GM18507 (cell line): ENCODE data around the gene WIPF2.
"Not testable (repeated sequence)": the region's sequence is repeated elsewhere in the genome, so short reads cannot be mapped to it uniquely, and the experiment has no call there.

Source experiments
- DNase-seq: peaks from one replicate; pipeline ENCODE4 v3.0.0; 2011; ENCODE audit warnings: low read depth; ENCODE audit not compliant: insufficient read length; ENCODE audit errors: extremely low spot score
- FAIRE-seq: peaks from 2 replicates; lab custom pipeline; 2011; peaks lifted over from hg19 to GRCh38; lab: Jason Lieb, UNC

WIPF2 gene

DNA sequence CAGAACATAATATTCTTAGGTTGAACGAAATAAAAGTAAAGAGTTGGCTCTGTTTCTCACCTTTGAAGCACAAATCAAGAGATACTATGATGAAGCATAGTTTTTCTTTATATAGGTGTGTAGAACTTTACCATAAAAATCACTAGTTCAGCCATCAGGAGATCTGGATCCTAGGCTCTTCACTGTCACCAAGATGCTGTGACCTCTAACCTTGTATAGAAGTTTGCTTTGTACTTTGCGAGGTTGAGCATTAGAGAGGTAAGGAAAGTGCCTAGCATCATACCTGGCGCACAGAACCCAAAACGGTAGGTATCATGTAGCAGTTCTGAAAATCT lies 68.0 kb downstream of the WIPF2 start:
- FAIRE-seq: no peak
- no peak for DNase-seq

DNA sequence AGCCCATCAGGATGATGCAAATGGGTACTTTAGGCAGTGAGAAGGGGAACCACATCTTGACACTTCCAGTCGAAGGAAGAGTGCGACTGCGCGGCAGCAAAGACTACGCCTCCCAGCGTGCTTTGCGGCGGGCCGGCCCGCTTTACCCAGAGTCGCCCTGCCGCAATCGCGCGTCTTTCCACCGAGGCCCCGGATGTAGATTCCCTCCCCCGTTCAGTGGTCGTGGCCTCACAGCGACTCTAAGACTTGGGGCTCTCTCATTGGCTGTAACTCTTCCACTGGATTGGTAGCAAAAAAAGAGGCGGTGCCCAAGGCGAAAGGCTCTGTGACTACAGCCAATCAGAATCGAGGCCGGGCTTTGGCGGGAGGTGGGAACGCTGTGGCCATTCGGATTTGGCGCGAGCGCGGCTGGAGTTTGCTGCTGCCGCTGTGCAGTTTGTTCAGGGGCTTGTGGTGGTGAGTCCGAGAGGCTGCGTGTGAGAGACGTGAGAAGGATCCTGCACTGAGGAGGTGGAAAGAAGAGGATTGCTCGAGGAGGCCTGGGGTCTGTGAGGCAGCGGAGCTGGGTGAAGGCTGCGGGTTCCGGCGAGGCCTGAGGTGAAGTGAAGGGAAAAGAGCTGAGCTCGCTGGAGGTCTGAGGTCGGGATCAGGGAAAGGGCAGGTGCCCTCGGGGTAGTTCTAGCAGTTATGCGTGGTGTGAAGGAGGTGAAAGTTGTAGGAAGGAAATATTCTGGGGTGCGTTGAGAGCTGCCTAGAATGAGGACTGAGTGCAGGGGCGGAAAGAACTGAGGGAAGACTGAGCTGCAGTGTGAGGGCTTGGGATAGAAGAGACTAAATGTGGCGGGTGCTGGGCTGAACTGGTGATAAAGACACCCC lies 68.6 kb downstream of the WIPF2 start, which contains the start of gene CDC6:
TSS of gene CDC6 (plus strand) at position 386 of the 876 bp plus-strand sequence. CDS start 1,542 bp downstream, outside the sequence.
- peak; percentile 97 for FAIRE-seq
- DNase-seq: peak; percentile 90

DNA sequence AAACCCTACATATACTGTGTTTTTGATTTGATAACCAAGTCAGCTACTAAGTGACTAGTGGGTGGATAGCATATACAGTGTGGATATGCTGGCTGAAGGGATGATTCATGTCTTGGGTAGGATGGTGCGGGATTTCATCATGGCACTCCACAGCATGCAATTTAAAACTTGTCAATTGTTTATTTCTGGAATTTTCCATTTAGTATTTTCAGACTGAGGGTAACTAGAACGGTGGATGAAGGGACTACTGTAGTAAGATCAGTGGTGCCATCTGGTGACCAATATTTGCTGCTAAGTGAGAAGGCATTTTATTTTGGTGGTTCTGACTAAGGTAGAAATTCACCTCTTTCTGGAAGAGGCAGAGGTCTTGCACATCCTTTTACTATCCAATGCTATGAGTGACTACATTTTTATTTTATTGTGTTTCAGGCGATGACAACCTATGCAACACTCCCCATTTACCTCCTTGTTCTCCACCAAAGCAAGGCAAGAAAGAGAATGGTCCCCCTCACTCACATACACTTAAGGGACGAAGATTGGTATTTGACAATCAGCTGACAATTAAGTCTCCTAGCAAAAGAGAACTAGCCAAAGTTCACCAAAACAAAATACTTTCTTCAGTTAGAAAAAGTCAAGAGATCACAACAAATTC lies 71.7 kb downstream of the WIPF2 start:
- DNase-seq (no peak), FAIRE-seq (peak; percentile 44)

DNA sequence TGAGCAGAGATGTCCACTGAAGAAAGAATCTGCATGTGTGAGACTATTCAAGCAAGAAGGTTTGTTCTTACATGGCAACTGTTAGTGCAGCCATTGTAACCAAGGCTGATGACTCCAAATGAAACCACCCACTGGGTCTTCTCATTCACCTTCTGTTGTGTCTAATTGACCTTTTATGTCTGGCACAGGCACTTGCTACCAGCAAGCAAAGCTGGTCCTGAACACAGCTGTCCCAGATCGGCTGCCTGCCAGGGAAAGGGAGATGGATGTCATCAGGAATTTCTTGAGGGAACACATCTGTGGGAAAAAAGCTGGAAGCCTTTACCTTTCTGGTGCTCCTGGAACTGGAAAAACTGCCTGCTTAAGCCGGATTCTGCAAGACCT lies 72.2 kb downstream of the WIPF2 start:
- FAIRE-seq: no peak
- DNase-seq: no peak

DNA sequence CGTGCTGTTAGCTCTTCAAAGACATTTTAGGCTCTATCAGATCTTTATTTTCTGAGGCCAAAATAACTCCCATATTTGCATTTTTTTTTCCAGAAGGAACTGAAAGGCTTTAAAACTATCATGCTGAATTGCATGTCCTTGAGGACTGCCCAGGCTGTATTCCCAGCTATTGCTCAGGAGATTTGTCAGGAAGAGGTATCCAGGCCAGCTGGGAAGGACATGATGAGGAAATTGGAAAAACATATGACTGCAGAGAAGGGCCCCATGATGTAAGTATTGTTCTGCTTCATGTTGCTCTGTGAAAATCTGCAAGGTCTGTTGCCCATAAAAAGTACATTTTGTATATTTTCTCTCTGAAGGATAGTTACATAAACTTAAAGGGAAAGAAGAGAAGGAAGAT lies 74.3 kb downstream of the WIPF2 start:
- DNase-seq (no peak), FAIRE-seq (no peak)

DNA sequence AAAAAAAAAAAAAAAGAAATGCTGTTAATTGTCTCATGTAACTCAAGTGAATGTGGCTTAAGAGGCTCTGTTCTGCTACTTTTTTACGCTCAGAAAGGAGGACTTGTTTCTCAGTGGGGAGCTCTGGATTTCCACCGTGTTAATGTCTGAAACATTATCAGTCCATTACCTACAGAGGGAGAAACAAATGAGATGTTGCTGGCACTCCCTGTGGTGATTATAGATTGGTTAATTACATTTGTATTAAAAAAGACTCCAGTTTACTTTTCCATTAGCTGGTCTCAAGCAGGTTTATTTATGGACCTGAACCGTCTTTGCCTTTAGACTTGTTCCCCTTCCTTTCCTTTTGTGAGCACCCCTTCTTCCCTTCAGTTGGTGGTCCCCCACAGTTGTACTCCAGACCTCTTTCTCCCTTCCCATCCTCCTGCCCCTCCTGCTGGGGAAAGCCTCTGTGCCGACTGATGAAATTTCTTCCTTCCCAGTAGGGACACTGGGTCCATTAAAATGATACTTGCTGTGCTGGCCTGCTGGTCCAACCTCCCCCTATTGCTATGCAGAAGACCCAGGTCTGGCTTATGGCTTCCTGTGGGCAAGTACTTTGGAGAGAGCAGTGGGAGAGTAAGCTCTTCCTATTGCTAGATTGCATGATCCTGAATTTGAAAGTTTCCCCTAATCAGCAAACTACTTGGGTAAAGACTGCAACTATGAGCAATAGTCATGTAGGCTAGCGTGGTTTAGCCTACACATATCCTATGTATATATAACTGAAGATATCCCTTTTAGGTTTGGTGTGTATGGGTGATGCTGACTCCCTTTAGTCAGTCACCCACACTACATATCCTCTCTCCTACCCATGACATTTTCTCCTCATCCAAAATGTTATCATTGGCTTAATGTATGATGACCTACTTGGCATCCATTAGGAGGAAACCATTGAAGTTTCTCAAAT lies 76.7 kb downstream of the WIPF2 start:
- FAIRE-seq (no peak), DNase-seq (no peak)

DNA sequence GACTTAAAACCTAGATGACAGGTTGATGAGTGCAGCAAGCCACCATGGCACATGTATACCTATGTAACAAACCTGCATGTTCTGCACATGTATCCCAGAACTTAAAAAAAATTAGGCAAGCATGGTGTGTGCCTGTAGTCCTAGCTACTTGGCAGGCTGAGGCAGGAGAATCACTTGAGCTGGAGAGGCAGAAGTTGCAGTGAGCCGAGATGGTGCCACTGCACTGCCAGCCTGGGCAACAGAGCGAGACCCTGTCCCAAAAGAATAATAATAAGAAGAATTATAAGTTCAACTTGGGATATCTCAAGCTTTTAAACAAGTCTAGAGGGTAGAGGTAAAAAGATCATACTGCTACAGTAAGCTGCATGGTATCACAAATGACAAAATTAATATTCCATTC lies 78.4 kb downstream of the WIPF2 start:
- no peak for DNase-seq
- no peak for FAIRE-seq

DNA sequence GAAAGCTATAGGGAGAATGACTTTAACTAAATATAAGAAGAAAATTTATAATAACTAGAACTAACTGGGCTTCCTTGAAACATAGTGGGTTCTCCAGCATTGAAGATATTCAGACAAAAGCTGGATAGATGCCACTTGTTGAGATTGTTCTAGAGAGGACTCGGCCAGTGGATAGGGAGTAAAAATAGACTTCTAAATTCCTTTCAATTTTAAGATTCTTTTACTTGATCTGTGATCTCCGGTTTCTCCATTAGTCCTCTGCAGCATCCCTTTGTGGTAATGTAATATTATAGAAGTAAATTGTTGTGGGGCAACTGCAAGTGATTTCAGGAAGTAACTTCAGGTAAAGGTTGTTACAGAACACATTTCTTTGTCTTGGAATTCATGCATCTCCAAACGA lies 79.6 kb downstream of the WIPF2 start:
- FAIRE-seq: no peak
- DNase-seq: no peak

DNA sequence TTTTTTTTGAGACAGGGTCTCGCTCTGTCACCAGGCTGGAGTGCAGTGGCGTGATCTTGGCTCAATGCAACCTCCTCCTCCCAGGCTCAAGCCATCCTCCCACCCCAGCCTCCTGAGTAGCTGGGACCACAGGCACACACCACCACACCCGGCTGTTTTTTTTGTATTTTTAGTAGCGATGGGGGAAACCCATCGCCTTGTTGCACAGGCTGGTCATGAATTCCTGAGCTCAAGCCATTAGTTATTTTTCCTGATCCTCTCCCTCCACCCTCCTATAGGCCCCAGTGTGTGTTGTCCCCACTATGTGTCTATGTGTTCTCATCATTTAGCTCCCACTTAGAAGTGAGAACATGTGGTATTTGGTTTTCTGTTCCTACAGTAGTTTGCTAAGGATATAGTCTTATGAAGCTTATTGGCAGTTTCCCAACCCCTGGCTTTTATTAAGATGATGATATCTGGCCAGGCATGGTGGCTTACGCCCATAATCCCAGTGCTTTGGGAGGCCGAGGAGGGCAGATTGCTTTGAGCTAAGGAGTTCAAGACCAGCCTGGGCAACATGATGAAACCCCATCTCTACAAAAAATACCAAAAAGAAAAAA lies 80.2 kb downstream of the WIPF2 start:
- DNase-seq, FAIRE-seq: not testable (repeated sequence)

DNA sequence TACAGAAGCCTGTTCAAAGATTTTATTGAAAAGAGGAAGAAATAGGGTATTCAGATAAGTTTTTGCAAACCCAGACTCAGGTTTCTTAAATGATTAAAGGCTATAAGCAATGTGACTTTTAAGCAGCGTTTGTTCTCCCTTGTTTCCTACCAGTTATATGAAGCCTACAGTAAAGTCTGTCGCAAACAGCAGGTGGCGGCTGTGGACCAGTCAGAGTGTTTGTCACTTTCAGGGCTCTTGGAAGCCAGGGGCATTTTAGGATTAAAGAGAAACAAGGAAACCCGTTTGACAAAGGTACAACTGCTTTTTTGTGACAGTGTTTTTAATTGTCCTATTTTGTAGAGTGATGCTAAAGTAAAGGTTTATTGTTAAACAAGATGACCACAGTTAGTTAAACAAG lies 82.2 kb downstream of the WIPF2 start:
- FAIRE-seq: no peak
- no peak for DNase-seq

DNA sequence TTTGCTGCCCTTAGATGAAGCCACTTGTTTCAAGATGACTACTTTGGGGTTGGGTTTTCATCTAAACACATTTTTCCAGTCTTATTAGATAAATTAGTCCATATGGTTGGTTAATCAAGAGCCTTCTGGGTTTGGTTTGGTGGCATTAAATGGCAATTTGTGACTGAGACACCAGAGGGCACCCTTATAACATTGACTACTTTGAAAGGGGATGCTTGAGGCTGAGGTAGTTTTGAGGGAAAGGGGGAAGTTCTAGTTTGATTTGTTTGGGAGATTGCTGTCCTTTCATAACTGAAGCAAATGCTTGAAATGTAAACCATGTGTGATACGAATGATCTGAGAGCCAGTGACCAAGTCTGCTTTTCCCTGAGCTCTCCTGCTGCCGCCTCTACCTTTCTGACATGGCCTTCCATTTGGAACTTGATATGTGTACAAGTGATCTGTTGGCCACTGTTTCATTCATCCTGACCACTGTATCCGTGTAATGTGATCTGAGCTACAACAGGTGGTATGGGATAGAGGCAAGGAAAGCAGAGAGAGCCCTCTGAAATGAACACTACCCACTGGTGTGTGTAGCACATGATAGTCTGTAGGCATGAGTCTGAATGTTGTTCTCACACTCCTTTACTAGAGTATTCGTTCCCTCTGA lies 84.0 kb downstream of the WIPF2 start:
- FAIRE-seq (peak; percentile 75), DNase-seq (no peak)

DNA sequence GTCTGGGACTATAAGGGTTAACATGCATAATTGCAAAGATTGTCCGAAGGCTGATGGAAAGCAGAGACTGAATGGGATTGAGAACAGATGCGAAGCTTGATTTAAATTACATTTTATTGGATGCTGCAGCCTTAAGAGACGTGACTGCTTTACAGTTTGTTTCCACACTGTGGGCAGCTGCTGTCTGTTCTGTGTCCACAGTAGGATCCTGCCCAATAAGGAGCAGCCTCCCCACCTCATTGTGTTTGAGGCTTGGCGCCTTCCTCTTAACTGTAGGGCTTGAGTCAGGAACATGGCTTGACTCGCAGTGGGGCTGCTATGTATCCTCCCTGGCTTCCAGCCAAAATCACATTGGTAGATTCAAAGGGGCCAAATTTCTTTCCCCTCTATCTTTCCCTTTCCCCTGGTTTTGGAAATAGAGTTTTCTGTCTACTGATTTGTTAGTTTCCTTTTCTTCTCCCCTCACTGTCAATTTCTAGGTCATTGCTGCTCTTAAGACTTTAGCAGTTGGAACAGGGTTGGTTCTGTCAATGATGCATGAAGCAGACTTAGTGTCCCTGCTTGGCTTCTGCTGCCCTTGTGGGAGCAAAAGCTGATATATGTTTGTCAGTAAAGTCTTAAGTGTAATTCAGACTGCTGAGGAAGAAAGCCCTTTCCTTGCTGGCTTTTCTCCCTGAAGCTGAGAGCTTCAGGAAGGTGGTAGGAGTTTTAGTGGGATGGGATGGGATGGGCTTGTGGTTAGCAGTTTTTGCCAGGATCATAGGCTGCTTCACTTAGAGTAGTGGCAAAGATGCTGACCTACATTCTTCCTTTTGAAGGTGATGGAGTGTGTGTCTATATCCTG lies 84.8 kb downstream of the WIPF2 start:
- no peak for FAIRE-seq
- no peak for DNase-seq

DNA sequence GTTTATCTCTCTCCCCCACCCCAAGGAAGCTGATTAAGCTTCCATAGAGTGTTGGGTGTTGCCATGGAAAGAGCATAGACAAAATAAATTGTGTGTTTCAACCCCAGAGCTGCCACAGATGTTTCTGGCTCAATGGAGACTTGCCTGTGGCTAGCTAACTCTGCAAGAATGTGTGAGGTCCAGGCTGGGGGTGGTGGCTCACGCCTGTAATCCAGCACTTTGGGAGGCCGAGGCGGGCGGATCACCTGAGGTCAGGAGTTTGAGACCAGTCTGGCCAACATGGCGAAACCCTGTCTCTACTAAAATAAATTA lies 85.4 kb downstream of the WIPF2 start:
- DNase-seq, FAIRE-seq: not testable (repeated sequence)

DNA sequence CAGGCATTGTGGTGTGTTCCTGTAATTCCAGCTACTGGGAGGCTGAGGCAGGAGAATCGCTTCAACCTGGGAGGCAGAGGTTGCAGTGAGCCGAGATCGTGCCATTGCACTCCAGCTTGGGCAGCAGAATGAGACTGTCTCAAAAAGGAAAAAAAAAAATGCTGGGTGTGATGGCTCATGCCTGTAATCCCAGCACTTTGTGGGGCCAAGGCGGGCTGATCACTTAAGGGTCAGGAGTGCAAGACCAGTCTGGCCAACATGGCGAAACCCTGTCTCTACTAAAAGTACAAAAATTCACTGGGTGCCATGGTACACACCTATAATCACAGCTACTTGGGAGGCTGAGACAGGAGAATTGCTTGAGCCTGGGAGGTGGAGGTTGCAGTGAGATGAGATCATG lies 85.8 kb downstream of the WIPF2 start:
- DNase-seq, FAIRE-seq: not testable (repeated sequence)

DNA sequence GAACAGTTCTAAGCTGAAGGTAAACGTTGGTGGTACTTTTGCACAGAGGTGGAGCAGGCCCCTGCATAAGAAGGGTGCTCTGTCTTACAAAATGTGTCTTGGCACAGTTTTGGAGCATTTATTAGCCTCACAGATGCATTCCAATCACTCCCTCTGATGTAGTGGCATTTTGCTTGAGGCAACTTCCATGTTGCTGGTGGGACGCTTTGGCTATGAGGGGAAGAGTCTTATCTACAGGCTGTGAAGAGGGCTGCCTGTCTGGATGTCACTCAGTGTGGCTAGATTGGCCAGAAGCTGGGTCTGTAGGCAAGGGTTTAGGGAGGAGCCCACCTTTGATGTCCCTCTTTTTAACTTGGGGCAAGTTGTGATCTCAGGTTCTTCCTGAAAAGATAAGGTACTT lies 87.3 kb downstream of the WIPF2 start:
- DNase-seq (no peak), FAIRE-seq (no peak)

DNA sequence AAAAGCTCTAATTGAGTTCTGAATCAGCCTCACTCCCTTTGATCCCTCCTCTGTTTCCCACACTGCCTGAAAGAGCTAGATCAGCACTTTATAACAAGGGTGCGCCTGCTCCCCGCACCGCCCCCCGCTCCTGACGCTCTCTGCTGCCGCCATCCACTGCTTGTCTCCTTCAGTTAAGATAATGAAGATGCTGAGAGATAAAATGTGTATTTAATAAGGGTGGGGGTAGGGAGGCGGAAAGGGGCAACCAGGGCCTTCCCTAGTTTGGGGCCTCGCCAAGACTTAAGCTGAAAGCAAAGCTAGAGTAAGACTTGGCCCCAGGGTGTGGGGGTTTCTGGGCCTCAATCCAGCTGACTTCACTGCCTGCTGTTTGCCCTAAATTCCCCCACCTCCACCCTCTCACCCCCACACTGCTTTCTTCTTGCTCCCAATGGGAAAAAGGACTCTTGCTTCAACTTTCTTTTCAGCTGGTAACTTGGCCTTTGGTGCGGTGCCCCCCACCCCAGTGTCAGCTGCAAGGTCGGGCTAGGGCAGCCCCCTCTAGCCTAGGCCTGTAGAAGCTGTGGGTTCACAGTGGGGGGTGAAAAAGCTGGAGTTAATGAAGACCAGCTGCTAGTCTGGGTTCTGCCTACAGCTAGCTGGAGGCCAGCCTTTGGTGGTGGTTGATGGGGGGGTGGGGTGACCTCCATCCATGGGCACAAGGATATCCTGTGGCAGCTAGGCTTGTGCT lies 88.1 kb downstream of the WIPF2 start:
- DNase-seq (no peak), FAIRE-seq (no peak)

DNA sequence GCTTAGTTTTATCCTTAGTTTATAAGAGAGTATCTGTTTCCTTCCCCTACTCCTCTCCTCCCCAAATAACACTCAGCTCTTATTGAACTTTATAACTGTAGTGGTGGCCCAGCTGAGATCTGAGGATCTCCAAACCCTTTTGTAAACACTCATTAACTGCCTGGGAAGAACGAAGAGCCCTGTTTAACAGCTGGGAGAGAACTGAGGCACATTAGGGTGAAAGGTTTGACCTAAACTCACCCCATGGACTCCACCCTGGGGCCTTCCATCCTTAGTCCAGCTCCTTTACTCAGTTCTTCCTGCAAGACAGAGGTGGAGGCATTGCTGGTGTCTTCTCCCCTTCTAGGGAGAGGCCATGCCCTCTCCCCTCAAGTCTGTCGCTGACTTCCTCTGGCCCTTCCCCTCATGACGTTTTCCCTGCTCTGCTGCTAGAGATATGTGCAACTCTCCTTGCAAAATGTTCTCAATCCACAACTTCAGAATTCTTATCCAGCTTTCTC lies 88.7 kb downstream of the WIPF2 start:
- FAIRE-seq (no peak), DNase-seq (no peak)
